ENCODE measurements around the gene POU5F1. TPM values are rescaled to one million over a fixed set of nuclear protein-coding genes. Genes with fewer than 3 reads are reported as not detected.
A peak's percentile ranks its signal among the peaks of the same experiment; 100 is the strongest.
"Not testable (repeated sequence)": the region's sequence is repeated elsewhere in the genome, so short reads cannot be mapped to it uniquely, and the experiment has no call there.

POU5F1 gene
- total and polyA plus RNA-seq, 9 of the 15 experiments (the other 6 are each of a cell fraction or from before 2014, with no cell fraction given): 0.06 to 2.0 (median 0.10) TPM; not detected in 6

DNA sequence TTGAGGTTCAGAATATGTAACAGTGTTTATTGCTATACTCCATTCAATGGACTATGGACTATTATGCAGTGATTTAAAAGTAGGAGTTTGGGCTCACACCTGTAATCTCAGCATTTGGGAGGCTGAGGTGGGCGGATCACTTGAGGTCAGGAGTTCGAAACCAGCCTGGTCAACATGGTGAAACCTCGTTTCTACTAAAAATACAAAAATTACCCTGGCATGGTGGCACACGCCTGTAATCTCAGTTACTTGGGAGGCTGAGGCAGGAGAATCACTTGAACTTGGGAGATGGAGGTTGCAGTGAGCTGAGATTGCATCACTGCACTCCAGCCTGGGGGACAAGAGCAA is 28.6 kb upstream of the POU5F1 start:
- H3K9me3 ChIP-seq (replicated peaks; ENCODE audit: control insufficient read depth, insufficient read depth, low read depth, low read length); H2AFZ ChIP-seq (ENCODE audit: low read depth, low read length); H3K9ac ChIP-seq (ENCODE audit: insufficient read depth in 1 of 2, low read depth in 2 of 2, low read length in 2 of 2); H4K20me1 ChIP-seq (replicated peaks; ENCODE audit: control insufficient read depth, insufficient read depth, low read length); POLR2A ChIA-PET; CTCF ChIA-PET (ENCODE audit: low intra/inter-chr PET ratio); H3K27me3 ChIP-seq (ENCODE audit: control insufficient read depth in 2 of 2, insufficient read depth in 2 of 2, low read length in 2 of 2); BruUV-seq (replicated peaks); ATAC-seq; H3K27ac ChIP-seq (ENCODE audit: extremely low read depth, low read depth, low read length); H3K36me3 ChIP-seq (ENCODE audit: control insufficient read depth, insufficient read depth, low read length); DNase-seq (ENCODE audit: extremely low read depth in 1 of 4, low spot score in 3 of 4); FAIRE-seq; H3K9me1 ChIP-seq (ENCODE audit: control insufficient read depth, insufficient read depth, low read length); TF ChIP-seq CEBPG (CRISPR knock-in tag; IDR thresholded peaks at IDR 0.05): not testable (repeated sequence)
- in situ Hi-C loops (cut with MboI): loop anchor here (5.0 kb wide), 1 partner anchor 168 kb away; no protein-coding TSS in a partner anchor
- WGBS (ENCODE audit: insufficient coverage, low coverage, missing lambda C conversion rate): 67% methylated on average over 4 of the region's 4 CpGs
- peaks cover 19 to 23% of the 10 kb centered on the region in 2 experiments for H3K4me1 ChIP-seq (replicated peaks in 1 of 2; ENCODE audit: control insufficient read depth in 2 of 2, insufficient read depth in 2 of 2, low read length in 2 of 2)
- peak overlapping the region; percentile 86 for H3K4me2 ChIP-seq (ENCODE audit: insufficient read depth, low read length)
- peaks cover 31% of the 10 kb centered on the region for H3K79me2 ChIP-seq (ENCODE audit: control insufficient read depth, insufficient read depth, low read length)
- TF ChIP-seq HDAC1 (IDR thresholded peaks at IDR 0.05) (0 out of 4 replicates have a peak, but pooled peaks of 1 of the 2 experiments have one; percentile 25), KDM1A (IDR thresholded peaks at IDR 0.05) (peak; percentile 62 to 69; a peak in 3 of 4 replicates), TRIM24 (IDR thresholded peaks at IDR 0.05) (0 out of 4 replicates have a peak, but pooled peaks of 1 of the 2 experiments have one; percentile 11), CEBPB (tag; IDR thresholded peaks at IDR 0.05) (peak; percentile 48; the same call in 1 of the 2 replicates), CEBPG (tag; conservative IDR thresholded peaks at IDR 0.05 in 1 of 2, IDR thresholded peaks at IDR 0.05 in 1 of 2) (0 out of 4 replicates have a peak, but pooled peaks of 1 of the 2 experiments have one; percentile 25)
- TF ChIP-seq, protein P1, sequence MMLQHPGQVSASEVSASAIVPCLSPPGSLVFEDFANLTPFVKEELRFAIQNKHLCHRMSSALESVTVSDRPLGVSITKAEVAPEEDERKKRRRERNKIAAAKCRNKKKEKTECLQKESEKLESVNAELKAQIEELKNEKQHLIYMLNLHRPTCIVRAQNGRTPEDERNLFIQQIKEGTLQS (IDR thresholded peaks at IDR 0.05): peak; percentile 65; the same call in 1 of the 2 replicates
- TF ChIP-seq, protein P1 (CRISPR knock-in tag; conservative IDR thresholded peaks at IDR 0.05): not testable (repeated sequence)
- H3K4me3 ChIP-seq: peak overlapping the region; percentile 58; the same call in 1 of the 2 replicates
- intact Hi-C loops (cut with micrococcal nuclease): loop anchor here (10.0 kb wide), 1 partner anchor 386 kb away; the partner anchor contains the start of genes LST1 and LTB
